AG04449 (cell line): Measurements from ENCODE around the gene FGD5.

Source experiments
- CTCF ChIA-PET: fragments of 350-600 bp; formaldehyde crosslinking; extraction: SDS; loops from one replicate; lab custom pipeline; 2021; ENCODE audit warnings: antibody characterized with exemption; lab: Yijun Ruan, JAX
- POLR2A ChIA-PET: fragments of 400-600, 350-600 bp; formaldehyde crosslinking; extraction: SDS; loops from one replicate; lab custom pipeline; 2020; ENCODE audit warnings: antibody characterized with exemption, inconsistent platforms; lab: Yijun Ruan, JAX
- DNase-seq: peaks from one replicate; pipeline ENCODE4 v3.0.0-alpha.2; 2010; ENCODE audit warnings: low read depth, low spot score
- H3K4me3 ChIP-seq: 2 replicates; pipeline ENCODE4 v1.5.1; 2011; ENCODE audit warnings: low read depth, mild to moderate bottlenecking, control low read depth, low read length
- TF ChIP-seq, protein P1 (sequence below): IDR thresholded peaks from one replicate; pipeline ENCODE4 v1.5.1; 2011; ENCODE audit warnings: mild to moderate bottlenecking, moderate library complexity, low read length, control low read depth, inconsistent platforms; ENCODE audit not compliant: insufficient read depth; ENCODE audit errors: missing control alignments

Gene FGD5

GRCh38 chr3:14848906-14849305 lies 30.1 kb downstream of the FGD5 start:
- no peak overlapping the region for H3K4me3 ChIP-seq
- CTCF ChIA-PET = no interaction called here
- POLR2A ChIA-PET = no interaction called here
- TF ChIP-seq, protein P1, sequence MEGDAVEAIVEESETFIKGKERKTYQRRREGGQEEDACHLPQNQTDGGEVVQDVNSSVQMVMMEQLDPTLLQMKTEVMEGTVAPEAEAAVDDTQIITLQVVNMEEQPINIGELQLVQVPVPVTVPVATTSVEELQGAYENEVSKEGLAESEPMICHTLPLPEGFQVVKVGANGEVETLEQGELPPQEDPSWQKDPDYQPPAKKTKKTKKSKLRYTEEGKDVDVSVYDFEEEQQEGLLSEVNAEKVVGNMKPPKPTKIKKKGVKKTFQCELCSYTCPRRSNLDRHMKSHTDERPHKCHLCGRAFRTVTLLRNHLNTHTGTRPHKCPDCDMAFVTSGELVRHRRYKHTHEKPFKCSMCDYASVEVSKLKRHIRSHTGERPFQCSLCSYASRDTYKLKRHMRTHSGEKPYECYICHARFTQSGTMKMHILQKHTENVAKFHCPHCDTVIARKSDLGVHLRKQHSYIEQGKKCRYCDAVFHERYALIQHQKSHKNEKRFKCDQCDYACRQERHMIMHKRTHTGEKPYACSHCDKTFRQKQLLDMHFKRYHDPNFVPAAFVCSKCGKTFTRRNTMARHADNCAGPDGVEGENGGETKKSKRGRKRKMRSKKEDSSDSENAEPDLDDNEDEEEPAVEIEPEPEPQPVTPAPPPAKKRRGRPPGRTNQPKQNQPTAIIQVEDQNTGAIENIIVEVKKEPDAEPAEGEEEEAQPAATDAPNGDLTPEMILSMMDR = no peak
- no peak for DNase-seq

- ChIA-PET POLR2A (no interaction called here), CTCF (no interaction called here)
- TF ChIP-seq, protein P1 = no peak
- no peak for DNase-seq
- no peak overlapping the region for H3K4me3 ChIP-seq
Observed at GRCh38 chr3:14849638-14850230, 31.0 kb downstream of the FGD5 start.

GRCh38 chr3:14852058-14852594 lies 33.4 kb downstream of the FGD5 start:
- ChIA-PET POLR2A (no interaction called here), CTCF (no interaction called here)
- TF ChIP-seq, protein P1 = no peak

DNA sequence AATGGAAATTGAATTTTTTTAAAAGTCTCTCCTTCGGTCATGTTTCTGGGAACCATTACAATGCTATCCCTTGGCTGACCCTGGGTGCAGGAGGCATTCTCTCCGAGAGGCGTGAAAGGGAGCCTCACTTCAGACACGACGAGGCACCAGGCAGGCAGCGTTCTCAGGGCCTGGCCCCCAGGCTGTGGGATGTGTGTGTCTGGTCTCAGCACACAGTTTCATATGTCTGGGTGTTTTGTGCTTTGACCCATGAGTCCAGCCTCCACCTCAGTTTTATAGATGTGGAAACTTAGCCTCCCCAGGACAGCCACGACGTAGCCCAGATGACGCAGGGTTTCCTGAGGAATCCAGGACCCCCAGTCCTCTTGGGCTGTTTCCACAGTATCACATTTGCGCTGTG lies 34.0 kb downstream of the FGD5 start:
- DNase-seq = no peak
- H3K4me3 ChIP-seq = no peak overlapping the region
- TF ChIP-seq, protein P1 = no peak
- ChIA-PET POLR2A (no interaction called here), CTCF (no interaction called here)

More at GRCh38 chr3:14852058-14852594, 33.4 kb downstream of the FGD5 start:
- no peak overlapping the region for H3K4me3 ChIP-seq
- DNase-seq = no peak

DNA sequence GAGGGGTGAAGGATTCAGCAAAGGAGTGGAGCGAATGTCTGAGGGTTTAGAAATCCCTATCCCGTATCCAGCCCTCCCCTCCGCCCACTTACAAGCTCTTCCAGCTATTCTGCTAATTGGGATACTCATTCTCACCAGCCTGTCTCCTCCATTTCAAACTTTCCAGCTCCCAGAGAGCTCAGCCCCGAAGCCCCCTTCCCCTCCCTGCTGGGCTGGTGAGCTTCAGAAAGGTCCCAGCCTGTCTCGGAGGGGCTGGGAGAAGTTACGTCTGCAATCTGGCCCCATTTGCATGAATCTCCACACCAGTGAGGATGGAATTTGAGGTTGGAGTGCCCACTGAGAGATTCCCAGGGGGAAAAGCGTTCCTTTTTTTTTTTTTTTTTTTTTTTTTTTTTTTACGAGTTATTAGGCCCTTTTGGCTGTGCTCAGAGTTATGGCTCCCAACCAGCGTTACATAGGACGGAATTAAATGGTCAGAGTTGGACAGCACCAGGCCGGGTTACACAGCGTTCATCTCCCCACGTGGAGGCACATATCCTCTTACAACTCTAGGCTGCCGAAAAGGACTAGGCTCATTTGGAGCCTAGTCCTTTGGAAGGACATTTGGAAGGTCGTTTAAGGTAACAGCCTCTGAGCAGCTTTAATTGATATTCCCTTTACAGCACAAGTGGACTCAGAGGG lies 34.6 kb downstream of the FGD5 start:
- CTCF ChIA-PET = no interaction called here

GRCh38 chr3:14857506-14857905 lies 38.7 kb downstream of the FGD5 start:
- ChIA-PET CTCF (no interaction called here), POLR2A (no interaction called here)
- TF ChIP-seq, protein P1 = no peak
- no peak for DNase-seq
- H3K4me3 ChIP-seq = no peak overlapping the region

More for the DNA sequence above, 34.6 kb downstream of the FGD5 start:
- TF ChIP-seq, protein P1 = no peak
- no peak overlapping the region for H3K4me3 ChIP-seq
- POLR2A ChIA-PET = no interaction called here
- no peak for DNase-seq
